Measurements from ENCODE around the gene HNF1B. TPM values are rescaled to one million over a fixed set of nuclear protein-coding genes. Genes with fewer than 3 reads are reported as not detected.

The HNF1B gene
- total RNA-seq, 1 donor from 2014 or later, result not detected

GRCh38 chr17:37740915-37741314, 3.9 kb downstream of the HNF1B start:
- FAIRE-seq, result no peak
- no peak for DNase-seq (ENCODE audit: low spot score in 2 of 2)

- FAIRE-seq, result no peak
- no peak for DNase-seq (ENCODE audit: low spot score in 2 of 2)
Measured at GRCh38 chr17:37737971-37738370, 6.9 kb downstream of the HNF1B start.

GRCh38 chr17:37737081-37737480, 7.8 kb downstream of the HNF1B start:
- no peak for FAIRE-seq
- DNase-seq (ENCODE audit: low spot score in 2 of 2), result no peak

GRCh38 chr17:37736428-37736827, 8.4 kb downstream of the HNF1B start:
- DNase-seq (ENCODE audit: low spot score in 2 of 2), result no peak
- FAIRE-seq, result no peak

- FAIRE-seq, result no peak
- no peak for DNase-seq (ENCODE audit: low spot score in 2 of 2)
Measured at GRCh38 chr17:37735165-37735564, 9.7 kb downstream of the HNF1B start.

- DNase-seq (ENCODE audit: low spot score in 2 of 2) (no peak), FAIRE-seq (no peak)
Measured at GRCh38 chr17:37732316-37732715, 12.5 kb downstream of the HNF1B start.

- no peak for DNase-seq (ENCODE audit: low spot score in 2 of 2)
- no peak for FAIRE-seq
Measured at GRCh38 chr17:37731056-37731455, 13.8 kb downstream of the HNF1B start.

- DNase-seq (ENCODE audit: low spot score in 2 of 2) (no peak), FAIRE-seq (no peak)
Measured at GRCh38 chr17:37729905-37730304, 15.0 kb downstream of the HNF1B start.

GRCh38 chr17:37726891-37727675, 17.8 kb downstream of the HNF1B start:
- DNase-seq (ENCODE audit: low spot score in 2 of 2), result no peak
- FAIRE-seq, result no peak

- DNase-seq (ENCODE audit: low spot score in 2 of 2) (no peak), FAIRE-seq (no peak)
Measured at GRCh38 chr17:37726248-37726647, 18.6 kb downstream of the HNF1B start.

- DNase-seq (ENCODE audit: low spot score in 2 of 2) (no peak), FAIRE-seq (no peak)
Measured at GRCh38 chr17:37725601-37726146, 19.2 kb downstream of the HNF1B start.

GRCh38 chr17:37725021-37725595, 19.8 kb downstream of the HNF1B start:
- DNase-seq (ENCODE audit: low spot score in 2 of 2) (no peak), FAIRE-seq (no peak)

GRCh38 chr17:37720989-37721388, 23.9 kb downstream of the HNF1B start:
- no peak for FAIRE-seq
- no peak for DNase-seq (ENCODE audit: low spot score in 2 of 2)

- no peak for DNase-seq (ENCODE audit: low spot score in 2 of 2)
- no peak for FAIRE-seq
Measured at GRCh38 chr17:37719866-37720265, 25.0 kb downstream of the HNF1B start.

GRCh38 chr17:37718324-37719048, 26.4 kb downstream of the HNF1B start:
- no peak for FAIRE-seq

GRCh38 chr17:37717627-37718323, 27.1 kb downstream of the HNF1B start:
- FAIRE-seq, result no peak

More at GRCh38 chr17:37718324-37719048, 26.4 kb downstream of the HNF1B start:
- no peak for DNase-seq (ENCODE audit: low spot score in 2 of 2)

GRCh38 chr17:37714897-37715296, 30.0 kb downstream of the HNF1B start:
- FAIRE-seq (no peak), DNase-seq (ENCODE audit: low spot score in 2 of 2) (no peak)

More at GRCh38 chr17:37717627-37718323, 27.1 kb downstream of the HNF1B start:
- no peak for DNase-seq (ENCODE audit: low spot score in 2 of 2)

- no peak for DNase-seq (ENCODE audit: low spot score in 2 of 2)
- no peak for FAIRE-seq
Measured at GRCh38 chr17:37713624-37714023, 31.2 kb downstream of the HNF1B start.

- FAIRE-seq, result no peak
- DNase-seq (ENCODE audit: low spot score in 2 of 2), result no peak
Measured at GRCh38 chr17:37713028-37713431, 31.8 kb downstream of the HNF1B start.

GRCh38 chr17:37711113-37711512, 33.7 kb downstream of the HNF1B start:
- no peak for FAIRE-seq
- no peak for DNase-seq (ENCODE audit: low spot score in 2 of 2)
